Nucleus accumbens (tissue), 56 donors: ENCODE results near the gene SAE1.

Experiments used
- DNase-seq, 56 donors: peaks; one replicate each; lab custom pipeline; 2025; lab: John Stamatoyannopoulos, UW

The SAE1 gene

DNA sequence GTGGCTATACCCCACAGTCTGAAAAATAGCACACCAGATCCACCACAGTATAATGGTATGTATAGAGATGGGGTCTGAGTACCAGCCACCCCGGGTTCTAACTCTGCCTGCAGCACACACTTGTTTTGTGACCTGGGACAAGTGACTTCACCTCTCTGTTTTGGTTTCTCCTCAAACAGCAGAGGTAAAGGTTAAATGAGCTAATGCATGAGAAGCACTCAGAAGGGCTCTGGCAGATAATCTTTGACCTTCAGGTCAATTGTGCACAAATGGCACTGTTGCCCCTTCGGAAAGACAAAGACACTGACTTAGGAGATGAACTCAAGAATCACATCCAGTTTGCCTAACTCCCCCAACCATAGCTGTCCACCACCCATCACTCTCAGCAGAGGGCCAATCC lies 24.8 kb upstream of the SAE1 start:
- DNase-seq: no peak

DNA sequence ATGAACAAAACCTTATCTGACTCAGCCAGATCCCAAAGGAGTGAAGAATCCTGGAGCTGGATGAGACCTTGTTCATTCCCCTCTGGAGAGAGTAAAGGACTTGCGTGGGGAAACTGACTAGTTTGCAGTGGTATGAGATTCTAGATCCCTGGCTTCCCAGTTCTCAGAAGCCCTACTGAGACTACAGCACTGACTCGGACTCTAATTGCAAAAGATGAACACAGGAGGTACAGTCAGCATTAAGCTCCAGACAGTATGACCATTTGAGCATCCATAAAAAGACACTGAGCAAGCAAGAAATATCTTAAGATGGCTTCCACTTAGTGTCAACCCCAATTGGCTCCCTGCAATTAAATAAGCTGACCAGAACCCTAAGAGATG lies 23.8 kb upstream of the SAE1 start:
- DNase-seq: no peak

DNA sequence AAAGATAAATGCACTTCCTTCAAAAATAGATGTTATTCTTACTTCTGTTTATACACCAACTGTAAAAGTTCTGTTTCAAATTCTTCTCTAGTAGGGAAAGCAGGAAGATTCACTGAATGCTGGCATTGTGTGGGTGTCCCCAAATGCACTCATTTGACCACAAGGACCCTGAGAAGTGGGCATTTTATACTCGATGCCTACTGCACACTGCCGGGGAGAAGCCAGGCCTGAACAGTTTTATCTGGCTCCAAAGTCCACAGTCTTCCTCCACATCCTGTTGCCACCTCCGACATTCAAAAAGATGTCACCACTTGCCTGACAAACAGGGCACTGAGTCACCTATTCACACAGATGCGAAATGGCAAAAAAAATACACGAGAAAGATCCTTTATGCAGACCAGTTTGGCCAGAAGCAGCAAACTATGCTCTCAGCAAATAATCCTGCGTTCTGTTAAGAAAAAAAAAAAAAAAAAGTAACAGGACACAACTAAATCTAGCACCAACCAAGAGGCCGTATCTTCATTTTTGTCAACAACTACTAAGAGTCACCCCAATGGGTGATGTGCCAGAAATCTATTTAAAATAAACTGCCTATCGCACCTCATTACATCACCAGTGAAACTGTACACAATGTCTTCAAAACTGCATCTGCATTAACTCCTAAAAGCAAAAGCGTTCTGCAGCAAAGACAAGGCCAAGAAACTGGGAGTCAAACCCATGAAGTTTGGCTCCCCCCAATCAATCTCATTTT lies 23.3 kb upstream of the SAE1 start:
- DNase-seq: peak in 12 of 56 donors; percentile 6 to 42 (median 14)

- peak in 4 of 56 donors; percentile 5 to 30 (median 26) for DNase-seq
These were observed 22.5 kb upstream of the SAE1 start for GRCh38 chr19:47107953-47108746.

DNA sequence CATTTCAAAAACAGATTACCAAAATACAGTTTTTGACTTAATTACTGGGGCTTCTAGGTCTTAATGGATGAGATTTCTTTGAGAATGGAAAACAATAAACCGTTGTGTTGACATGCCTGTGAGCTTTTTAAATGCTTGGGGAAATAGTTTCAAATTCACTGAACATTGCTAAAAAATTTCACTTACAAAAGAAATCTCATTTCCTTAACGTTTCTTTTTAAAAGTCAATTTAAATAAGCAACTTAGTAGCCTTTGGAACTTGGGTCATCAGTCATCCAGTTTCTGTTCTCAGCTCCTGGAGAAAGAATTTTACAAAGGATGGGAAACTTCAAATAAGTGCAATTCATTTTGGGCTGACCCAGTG lies 21.5 kb upstream of the SAE1 start:
- no peak for DNase-seq

- peak in 9 of 56 donors; percentile 4 to 38 (median 15) for DNase-seq
These were observed 20.9 kb upstream of the SAE1 start for GRCh38 chr19:47109541-47110375.

- DNase-seq: peak in 4 of 56 donors; percentile 11 to 47 (median 29)
These were observed 20.1 kb upstream of the SAE1 start for GRCh38 chr19:47110521-47111005.

DNA sequence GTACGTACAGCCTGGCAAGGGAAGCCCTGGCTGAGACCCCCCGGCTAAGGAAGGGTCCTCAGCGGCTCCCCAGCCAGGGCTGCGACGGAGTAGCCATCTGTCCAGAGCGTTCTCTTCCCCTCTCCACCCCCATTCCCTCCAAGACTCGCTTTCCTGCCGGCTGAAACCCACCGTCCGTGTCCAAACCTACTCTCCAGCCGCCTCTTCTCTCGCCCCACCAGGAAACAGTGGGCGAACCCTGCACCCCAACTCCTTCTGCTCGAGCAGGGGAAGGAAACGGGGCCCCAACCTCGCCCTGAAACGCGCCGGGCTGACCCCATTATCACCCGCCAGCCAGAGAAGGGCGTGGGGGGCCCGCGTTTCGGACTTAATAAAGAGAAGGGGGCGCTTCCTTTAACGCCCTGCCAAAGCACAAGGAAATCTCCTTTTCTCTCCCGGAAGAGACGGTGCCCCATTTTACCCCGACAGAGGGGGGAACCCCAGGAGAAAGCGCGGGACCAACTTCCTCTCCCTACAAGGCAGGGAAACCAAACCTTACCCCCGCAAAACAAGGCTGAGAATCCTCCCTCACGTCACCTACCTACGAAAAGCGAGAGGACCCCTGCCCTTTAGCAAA lies 19.5 kb upstream of the SAE1 start:
- peak in 25 of 56 donors; percentile 16 to 67 (median 33) for DNase-seq

- DNase-seq: peak in 2 of 56 donors; percentile 41 to 68
These were observed 18.9 kb upstream of the SAE1 start for GRCh38 chr19:47111682-47112165.

DNA sequence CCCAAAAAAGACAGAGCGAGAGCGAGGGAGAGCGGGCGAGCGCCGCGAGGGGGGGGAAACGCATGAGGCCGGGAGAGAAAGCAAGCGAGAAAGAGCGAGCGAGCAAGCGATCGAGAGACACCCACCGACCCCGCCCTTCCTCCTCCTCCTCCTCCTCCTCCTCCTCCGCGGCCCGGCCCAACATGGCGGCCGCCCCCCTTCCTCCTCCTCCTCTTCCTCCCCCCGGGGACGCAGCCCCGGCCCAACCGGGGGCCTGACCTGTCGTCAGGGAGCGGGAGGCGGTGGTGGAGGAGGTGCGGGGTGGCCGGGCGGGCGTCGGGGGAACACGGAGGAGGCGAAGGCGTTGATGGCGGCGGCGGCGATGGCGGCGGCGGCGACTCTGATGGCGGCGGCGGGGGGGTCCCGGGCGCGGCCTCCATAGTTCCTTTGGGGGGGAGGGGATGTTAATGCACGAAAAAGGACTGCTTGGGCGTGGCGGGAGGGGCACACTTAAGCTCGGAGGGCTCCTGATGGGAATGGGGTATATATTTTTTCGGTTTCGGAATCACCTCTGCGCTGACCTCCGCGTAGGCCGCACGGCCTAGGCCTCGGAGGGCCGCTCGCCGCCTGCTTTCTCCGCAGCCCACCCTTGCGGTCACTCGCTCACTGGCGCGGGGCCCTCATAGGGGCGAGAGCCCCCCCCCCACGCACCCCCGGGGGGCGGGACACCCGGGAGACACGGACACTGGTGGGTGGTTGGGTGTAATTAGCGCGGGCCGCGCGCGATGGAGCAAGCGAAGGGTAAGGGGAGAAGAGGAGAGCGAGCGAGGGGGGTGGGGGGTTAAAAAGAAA lies 18.3 kb upstream of the SAE1 start:
- DNase-seq: peak in 54 of 56 donors; percentile 41 to 92 (median 78)

DNA sequence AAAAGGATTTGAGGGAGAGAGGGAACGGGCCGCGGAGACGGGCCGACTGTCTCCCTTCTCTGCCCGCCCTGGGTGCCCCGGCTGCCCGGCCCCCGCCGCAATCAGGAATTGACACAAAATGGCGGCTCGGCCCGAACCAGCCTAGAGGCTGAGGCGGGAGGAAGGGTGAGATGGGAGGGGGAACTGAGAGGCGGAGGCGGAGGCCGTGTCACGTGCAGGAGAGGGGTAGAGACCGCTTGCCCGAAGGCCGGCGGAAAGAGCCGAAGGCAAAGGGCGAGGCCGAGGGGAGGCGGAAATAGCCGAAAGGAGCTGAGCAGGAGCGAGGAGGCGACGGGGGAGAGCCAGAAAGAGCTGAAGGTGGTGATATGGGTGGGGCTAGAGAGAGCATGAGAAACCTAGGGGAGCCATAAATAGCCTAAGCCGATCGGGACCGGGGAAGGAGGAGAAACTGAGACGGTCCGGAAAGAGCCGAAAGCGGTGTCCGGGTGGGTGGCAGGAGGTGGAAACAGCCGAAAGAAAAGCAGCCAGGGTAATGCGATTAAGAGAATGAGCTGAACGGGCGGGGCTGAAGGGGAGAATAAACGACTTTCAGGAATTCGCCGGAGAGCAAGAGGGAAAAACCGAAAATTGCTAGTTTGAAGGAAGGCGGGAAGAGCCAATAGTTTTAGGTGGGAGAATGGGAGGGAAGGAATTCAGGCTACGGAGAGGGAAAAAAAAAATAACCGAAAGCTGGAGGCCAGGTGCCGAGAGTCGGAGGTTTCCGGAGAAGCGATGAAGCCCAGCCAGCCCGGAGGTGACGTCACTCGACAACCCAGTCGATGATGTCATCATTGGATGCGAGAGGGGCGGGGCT lies 17.4 kb upstream of the SAE1 start, which contains the start of gene ZC3H4:
ZC3H4 (minus strand) TSS at position 780 of the 853 bp plus-strand sequence. CDS start 1,192 bp downstream, outside the sequence.
- DNase-seq: peak; percentile 85 to 100 (median 98)

- DNase-seq: no peak
These were observed 16.6 kb upstream of the SAE1 start for GRCh38 chr19:47113850-47114651.

GRCh38 chr19:47120470-47121067 lies 10.1 kb upstream of the SAE1 start:
- no peak for DNase-seq

- no peak for DNase-seq
These were observed 8.0 kb upstream of the SAE1 start for GRCh38 chr19:47122359-47123335.

DNA sequence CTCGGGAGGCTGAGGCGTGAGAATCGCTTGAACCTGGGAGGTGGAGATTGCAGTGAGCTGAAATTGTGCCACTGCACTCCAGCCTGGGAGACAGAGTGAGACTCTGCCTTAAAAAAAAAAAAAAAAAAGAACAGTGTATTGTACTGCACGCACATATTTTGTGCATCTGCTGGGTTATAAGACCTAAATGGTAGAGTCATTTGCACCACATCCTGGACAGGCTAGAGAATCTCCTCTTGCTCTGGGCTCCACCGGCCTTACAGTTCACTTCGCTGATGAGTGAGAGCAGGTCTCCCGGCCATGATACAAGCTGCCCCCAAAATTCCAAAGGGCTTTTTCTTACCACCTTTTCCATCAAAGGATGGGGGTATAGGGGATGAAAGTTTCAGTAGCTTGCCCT lies 7.2 kb upstream of the SAE1 start:
- no peak for DNase-seq
